Neural progenitor cell (in vitro differentiated cells): ENCODE results near the gene TRIM58. TPM values are rescaled to one million over a fixed set of nuclear protein-coding genes. Genes with fewer than 3 reads are reported as not detected.

Experiments
- DNase-seq: peaks from one replicate; pipeline ENCODE4 v3.0.0-alpha.2; 2016; ENCODE audit warnings: low spot score
- H2AFZ ChIP-seq: fragments of 200-600 bp; sonication (generic); replicated peaks from 2 replicates; pipeline ENCODE4 v1.6.1; 2016; ENCODE audit warnings: antibody characterized with exemption
- H3F3A ChIP-seq: fragments of 200-600 bp; sonication (generic); 2 replicates; pipeline ENCODE4 v1.6.1; 2016; ENCODE audit warnings: antibody characterized with exemption, low read depth
- H3K27ac ChIP-seq: fragments of 200-600 bp; sonication (generic); 2 replicates; pipeline ENCODE4 v1.5.1; 2016; ENCODE audit warnings: mild to moderate bottlenecking
- H3K27me3 ChIP-seq: fragments of 200-600 bp; sonication (generic); 2 replicates; pipeline ENCODE4 v1.6.1; 2016; ENCODE audit warnings: mild to moderate bottlenecking, moderate library complexity
- H3K36me3 ChIP-seq: fragments of 200-600 bp; sonication (generic); 2 replicates; pipeline ENCODE4 v1.5.1; 2016
- H3K4me1 ChIP-seq: fragments of 200-600 bp; sonication (generic); 2 replicates; pipeline ENCODE4 v1.6.1; 2016; ENCODE audit warnings: mixed run types
- H3K4me2 ChIP-seq: fragments of 200-600 bp; sonication (generic); 2 replicates; pipeline ENCODE4 v1.6.1; 2016
- H3K4me3 ChIP-seq: fragments of 200-600 bp; sonication (generic); 2 replicates; pipeline ENCODE4 v1.5.1; 2016
- H3K79me2 ChIP-seq: fragments of 200-600 bp; sonication (generic); 2 replicates; pipeline ENCODE4 v1.6.1; 2016; ENCODE audit warnings: low read depth
- H3K9ac ChIP-seq: fragments of 200-600 bp; sonication (generic); 2 replicates; pipeline ENCODE4 v1.6.1; 2016
- H3K9me3 ChIP-seq: fragments of 200-600 bp; sonication (generic); 2 replicates; pipeline ENCODE4 v1.5.1; 2016; ENCODE audit warnings: low read depth
- H4K20me1 ChIP-seq: fragments of 200-600 bp; sonication (generic); 2 replicates; pipeline ENCODE4 v1.6.1; 2016; ENCODE audit warnings: low read depth
- H3K27ac Mint-ChIP-seq: 3 replicates; pipeline ENCODE4 v1.8.0; 2021; ENCODE audit warnings: mixed read lengths
- H3K27me3 Mint-ChIP-seq: 2 replicates; pipeline ENCODE4 v1.8.0; 2022; ENCODE audit warnings: low read depth, mild to moderate bottlenecking, inconsistent platforms, moderate library complexity, mixed read lengths; ENCODE audit not compliant: insufficient read depth
- H3K36me3 Mint-ChIP-seq: 3 replicates; pipeline ENCODE4 v1.8.0; 2021; ENCODE audit warnings: mixed read lengths
- H3K4me1 Mint-ChIP-seq: 3 replicates; pipeline ENCODE4 v1.8.0; 2021; ENCODE audit warnings: mixed read lengths
- H3K4me3 Mint-ChIP-seq: 3 replicates; pipeline ENCODE4 v1.8.0; 2021; ENCODE audit warnings: mild to moderate bottlenecking, moderate library complexity, mixed read lengths
- H3K9me3 Mint-ChIP-seq: 3 replicates; pipeline ENCODE4 v1.8.0; 2020; ENCODE audit warnings: mixed read lengths
- CTCF ChIP-seq: fragments of 200-600 bp; sonication (generic); IDR thresholded peaks from 2 replicates; pipeline ENCODE4 v1.5.1; 2017; ENCODE audit warnings: antibody characterized with exemption, mild to moderate bottlenecking
- EZH2 ChIP-seq: fragments of 200-600 bp; sonication (generic); IDR thresholded peaks from 2 replicates; pipeline ENCODE4 v1.6.1; 2017; ENCODE audit warnings: antibody characterized with exemption, mild to moderate bottlenecking, moderate library complexity
- EZH2phosphoT487 ChIP-seq: fragments of 200-600 bp; sonication (generic); IDR thresholded peaks from 2 replicates; pipeline ENCODE4 v1.6.1; 2017; ENCODE audit warnings: antibody characterized with exemption
- total RNA-seq: library from RNA; depleted of rRNA; stranded (reverse); fragments of >200 nt; gene quantifications from 2 replicates; pipeline ENCODE4 v1.2.3, GENCODE V29; 2015; ENCODE audit warnings: low replicate concordance

TRIM58 gene
- 0.09 and 0.26 TPM in 2 replicates for total RNA-seq

GRCh38 chr1:247857069-247857984 lies at the start of gene TRIM58:
TRIM58 (plus strand) TSS chr1:247857187; CDS start chr1:247857247, 60 bp downstream.
- H3K9me3 ChIP-seq: peaks cover 16% of the 10 kb centered on the region
- H3K79me2 ChIP-seq: no peaks in the 10 kb centered on the region
- no peaks in the 10 kb centered on the region for H4K20me1 ChIP-seq
- H3K27me3 ChIP-seq: no peaks in the 10 kb centered on the region
- H3K4me3 ChIP-seq: no peak within 1 kb of the TSS
- H3K36me3 ChIP-seq: no peaks in the 10 kb centered on the region
- peaks cover 3% of the 10 kb centered on the region for H3K4me1 Mint-ChIP-seq
- no peak within 1 kb of the TSS for H3K4me2 ChIP-seq
- H3K4me1 ChIP-seq: no peaks in the 10 kb centered on the region
- H3K4me3 Mint-ChIP-seq: peak within 1 kb of the TSS; percentile 86
- H3K27me3 Mint-ChIP-seq: peaks cover 12% of the 10 kb centered on the region
- H3K9ac ChIP-seq: no peak within 1 kb of the TSS
- H3K36me3 Mint-ChIP-seq: no peaks in the 10 kb centered on the region
- H3K27ac Mint-ChIP-seq: no peak within 1 kb of the TSS
- H3F3A ChIP-seq: no peaks in the 10 kb centered on the region
- no peak for DNase-seq
- H3K27ac ChIP-seq: no peak within 1 kb of the TSS
- TF ChIP-seq EZH2phosphoT487: no peak
- H3K9me3 Mint-ChIP-seq: peaks cover 10% of the 10 kb centered on the region
- no peak within 1 kb of the TSS for H2AFZ ChIP-seq

GRCh38 chr1:247812637-247813036 lies 44.4 kb upstream of the TRIM58 start:
- Histone ChIP-seq H2AFZ (no peak overlapping the region), H3K9ac (no peak overlapping the region), H3K4me3 (no peak overlapping the region), H3F3A (no peaks in the 10 kb centered on the region), H3K27ac (no peak overlapping the region), H3K36me3 (no peaks in the 10 kb centered on the region), H3K4me1 (no peaks in the 10 kb centered on the region), H4K20me1 (no peaks in the 10 kb centered on the region), H3K4me2 (no peak overlapping the region), H3K27me3 (no peaks in the 10 kb centered on the region), H3K79me2 (no peaks in the 10 kb centered on the region), H3K9me3 (peaks cover 21% of the 10 kb centered on the region)
- Mint-ChIP-seq H3K27me3 (no peaks in the 10 kb centered on the region), H3K4me1 (no peaks in the 10 kb centered on the region), H3K36me3 (no peaks in the 10 kb centered on the region), H3K27ac (no peak overlapping the region), H3K4me3 (no peak overlapping the region), H3K9me3 (peaks cover 2% of the 10 kb centered on the region)
- no peak for TF ChIP-seq EZH2phosphoT487
- TF ChIP-seq EZH2: no peak
- no peak for TF ChIP-seq CTCF
- no peak for DNase-seq

- Mint-ChIP-seq H3K4me3 (no peak overlapping the region), H3K27me3 (no peaks in the 10 kb centered on the region), H3K4me1 (no peaks in the 10 kb centered on the region), H3K9me3 (no peaks in the 10 kb centered on the region), H3K27ac (no peak overlapping the region), H3K36me3 (no peaks in the 10 kb centered on the region)
- no peaks in the 10 kb centered on the region for H3F3A ChIP-seq
- no peaks in the 10 kb centered on the region for H3K4me1 ChIP-seq
- no peaks in the 10 kb centered on the region for H4K20me1 ChIP-seq
- no peaks in the 10 kb centered on the region for H3K79me2 ChIP-seq
- H3K9ac ChIP-seq: no peak overlapping the region
- H2AFZ ChIP-seq: no peak overlapping the region
- no peak for TF ChIP-seq CTCF
- no peak for TF ChIP-seq EZH2phosphoT487
- no peak for TF ChIP-seq EZH2
- H3K4me3 ChIP-seq: no peak overlapping the region
- no peak for DNase-seq
- H3K36me3 ChIP-seq: no peaks in the 10 kb centered on the region
- no peak overlapping the region for H3K4me2 ChIP-seq
- no peaks in the 10 kb centered on the region for H3K27me3 ChIP-seq
- H3K27ac ChIP-seq: no peak overlapping the region
- H3K9me3 ChIP-seq: peaks cover 27% of the 10 kb centered on the region
Measured at GRCh38 chr1:247822060-247822459, 34.9 kb upstream of the TRIM58 start.

GRCh38 chr1:247824023-247824422 lies 33.0 kb upstream of the TRIM58 start, which contains the start of gene OR14A16:
OR14A16 (minus strand) TSS chr1:247824119; CDS start chr1:247815729, 8,390 bp downstream.
- no peak within 1 kb of the TSS for H3K4me2 ChIP-seq
- H4K20me1 ChIP-seq: no peaks in the 10 kb centered on the region
- no peaks in the 10 kb centered on the region for H3K79me2 ChIP-seq
- peaks cover 20% of the 10 kb centered on the region for H3K9me3 ChIP-seq
- no peaks in the 10 kb centered on the region for H3K36me3 Mint-ChIP-seq
- no peaks in the 10 kb centered on the region for H3K36me3 ChIP-seq
- no peaks in the 10 kb centered on the region for H3K4me1 Mint-ChIP-seq
- H3K4me1 ChIP-seq: no peaks in the 10 kb centered on the region
- no peaks in the 10 kb centered on the region for H3F3A ChIP-seq
- H3K27me3 ChIP-seq: no peaks in the 10 kb centered on the region
- no peaks in the 10 kb centered on the region for H3K9me3 Mint-ChIP-seq
- no peak for TF ChIP-seq EZH2
- no peak within 1 kb of the TSS for H3K4me3 ChIP-seq
- DNase-seq: no peak
- no peak within 1 kb of the TSS for H3K9ac ChIP-seq
- H3K27ac Mint-ChIP-seq: no peak within 1 kb of the TSS
- H3K27ac ChIP-seq: no peak within 1 kb of the TSS
- peaks cover 2% of the 10 kb centered on the region for H3K27me3 Mint-ChIP-seq
- no peak within 1 kb of the TSS for H2AFZ ChIP-seq
- no peak within 1 kb of the TSS for H3K4me3 Mint-ChIP-seq
